Caco-2 (cell line): ENCODE data around the gene IFT74. TPM values are rescaled to one million over a fixed set of nuclear protein-coding genes. Genes with fewer than 3 reads are reported as not detected.

ENCODE experiments used
- BruUV-seq: library from RNA; stranded (reverse); fragments of 400-500 nt; replicated peaks from 2 replicates; lab custom pipeline; 2021; lab: Mats Ljungman, UMichigan
- CTCF ChIA-PET: fragments of 300-600 bp; sonication (Branson Sonifier 250); formaldehyde crosslinking; loops from one replicate; lab custom pipeline; 2022; ENCODE audit warnings: antibody characterized with exemption; lab: Charles Lee
- POLR2A ChIA-PET: fragments of 300-600 bp; sonication (Branson Sonifier 250); formaldehyde crosslinking; loops from one replicate; lab custom pipeline; 2022; ENCODE audit warnings: antibody characterized with exemption; lab: Charles Lee
- DNase-seq, 2 experiments: peaks; one replicate each; pipeline versions ENCODE4 v3.0.0 to v3.0.0-alpha.2; 2020 to 2022
- H3K27me3 ChIP-seq: replicated peaks from 2 replicates; pipeline ENCODE4 v1.6.0; 2011; ENCODE audit warnings: low read length; ENCODE audit not compliant: control insufficient read depth, insufficient read depth
- H3K36me3 ChIP-seq: 2 replicates; pipeline ENCODE4 v1.5.1; 2011; ENCODE audit warnings: low read length; ENCODE audit not compliant: control insufficient read depth, insufficient read depth
- H3K4me1 ChIP-seq: fragments of 250-450 bp; sonication (Bioruptor Pico); 2 replicates; pipeline ENCODE4 v1.5.1; 2020; ENCODE audit warnings: mild to moderate bottlenecking
- H3K4me3 ChIP-seq: 2 replicates; pipeline ENCODE4 v1.5.1; 2011; ENCODE audit warnings: low read depth, mild to moderate bottlenecking, control low read depth, low read length
- H3K9me3 ChIP-seq: fragments of 250-450 bp; sonication (Bioruptor Pico); 2 replicates; pipeline ENCODE4 v1.5.1; 2020; ENCODE audit warnings: mild to moderate bottlenecking, moderate library complexity
- H3K27ac Mint-ChIP-seq: one replicate; pipeline ENCODE4 v1.8.0; 2022; ENCODE audit warnings: mixed read lengths; ENCODE audit not compliant: unreplicated experiment
- H3K27me3 Mint-ChIP-seq: one replicate; pipeline ENCODE4 v1.8.0; 2022; ENCODE audit warnings: mixed read lengths; ENCODE audit not compliant: insufficient read depth, unreplicated experiment
- H3K36me3 Mint-ChIP-seq: one replicate; pipeline ENCODE4 v1.8.0; 2022; ENCODE audit warnings: mild to moderate bottlenecking, mixed read lengths; ENCODE audit not compliant: insufficient read depth, unreplicated experiment
- H3K4me1 Mint-ChIP-seq: one replicate; pipeline ENCODE4 v1.8.0; 2022; ENCODE audit warnings: low read depth, mixed read lengths; ENCODE audit not compliant: unreplicated experiment
- H3K4me3 Mint-ChIP-seq: one replicate; pipeline ENCODE4 v1.8.0; 2022; ENCODE audit warnings: mild to moderate bottlenecking, moderate library complexity, mixed read lengths; ENCODE audit not compliant: unreplicated experiment
- H3K9me3 Mint-ChIP-seq: one replicate; pipeline ENCODE4 v1.8.0; 2022; ENCODE audit warnings: mixed read lengths; ENCODE audit not compliant: unreplicated experiment
- CTCF ChIP-seq, 2 experiments: fragments of 200-600 bp in 1 of 2; IDR thresholded peaks; 1 replicate in 1 of 2; 2 replicates in 1 of 2; pipeline versions ENCODE4 v1.5.1 to v1.8.0; 2011 to 2022; ENCODE audit warnings: antibody characterized with exemption in 1 of 2, control low read depth in 1 of 2, inconsistent platforms in 1 of 2, low read depth in 1 of 2, low read length in 1 of 2, mild to moderate bottlenecking in 1 of 2, moderate library complexity in 1 of 2; ENCODE audit not compliant: insufficient read depth in 1 of 2, severe bottlenecking in 1 of 2, unreplicated experiment in 1 of 2
- intact Hi-C: fragments of 100-400 bp; cut with micrococcal nuclease; formaldehyde crosslinking; loops from one replicate; pipeline ENCODE4 v1.10.0; 2022; ENCODE audit not compliant: unreplicated experiment
- total RNA-seq: library from RNA; stranded (reverse); gene quantifications from 2 replicates; pipeline ENCODE4 v1.2.3, GENCODE V29; 2022

IFT74 gene
- total RNA-seq, 1 experiment from 2014 or later, result 3.7 TPM

GRCh38 chr9:26974927-26975326 is 18.7 kb downstream of the IFT74 start:
- TF ChIP-seq CTCF (IDR thresholded peaks at IDR 0.05; ENCODE audit: insufficient read depth in 1 of 2, low read depth in 1 of 2, low read length in 1 of 2, severe bottlenecking in 1 of 2, unreplicated experiment in 1 of 2), result no peak
- Mint-ChIP-seq H3K9me3 (no peaks in the 10 kb centered on the region), H3K36me3 (no peaks in the 10 kb centered on the region), H3K27me3 (no peaks in the 10 kb centered on the region), H3K4me3 (no peak overlapping the region), H3K4me1 (no peaks in the 10 kb centered on the region), H3K27ac (no peak overlapping the region)
- intact Hi-C loops, result loop anchor here (1.0 to 10.0 kb wide), 2 partner anchors 110 to 231 kb away; no protein-coding TSS in a partner anchor
- no peak for DNase-seq
- POLR2A ChIA-PET, result no interaction called here
- Histone ChIP-seq H3K9me3 (no peaks in the 10 kb centered on the region), H3K27me3 (no peaks in the 10 kb centered on the region), H3K4me1 (no peaks in the 10 kb centered on the region), H3K4me3 (no peak overlapping the region), H3K36me3 (no peaks in the 10 kb centered on the region)
- CTCF ChIA-PET, result no interaction called here
- BruUV-seq, result no TSS peak

DNA sequence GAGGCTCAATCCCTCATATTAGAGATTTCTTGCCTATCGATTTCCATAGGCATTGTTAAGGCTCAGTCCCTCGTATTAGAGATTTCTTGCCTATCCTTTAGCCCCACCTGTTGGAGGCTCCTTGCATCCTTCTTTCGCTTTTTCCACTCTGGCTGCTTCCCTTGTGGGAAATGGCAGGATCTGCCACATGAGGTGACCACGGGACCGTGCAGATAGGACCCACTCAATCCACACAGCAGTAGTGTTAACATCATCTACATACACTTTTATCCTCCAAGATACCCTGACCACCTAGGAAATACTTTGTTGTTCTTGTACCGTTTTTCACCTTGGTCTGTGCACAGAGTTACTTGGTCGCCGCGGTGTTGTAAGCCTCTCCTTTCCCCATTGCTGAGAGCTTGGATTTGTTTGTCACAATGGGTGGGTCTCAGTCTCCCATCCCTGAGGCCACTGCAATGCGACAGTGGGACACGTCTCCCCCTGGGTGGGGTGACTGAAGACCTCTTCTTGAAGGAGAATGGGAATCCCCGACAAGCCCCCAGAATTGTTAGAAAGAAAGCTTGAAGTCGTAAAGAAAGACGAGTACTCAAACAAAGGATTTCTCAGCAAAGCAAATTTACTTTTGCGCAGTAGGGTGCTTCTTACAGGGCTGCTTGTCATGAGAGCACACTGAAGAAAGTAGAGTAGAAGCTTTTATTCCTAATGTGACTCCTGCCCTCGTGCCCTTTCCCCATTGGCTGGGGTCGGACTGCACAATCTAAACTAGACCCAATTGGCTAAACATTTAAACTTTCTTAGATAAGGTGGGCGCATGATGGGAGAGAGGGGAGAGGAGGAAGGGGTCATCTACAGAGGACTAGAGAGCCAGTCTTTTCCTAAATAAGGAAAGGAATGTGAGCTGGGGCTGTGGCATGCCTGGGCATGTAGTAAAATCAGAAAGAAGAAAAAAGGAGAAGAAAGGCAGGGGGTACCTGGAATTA is 19.8 kb downstream of the IFT74 start:
- CTCF ChIA-PET, result interaction anchor here (0.7 kb wide), 1 partner anchor 52 kb away, joined by 3 read pairs; no protein-coding TSS in a partner anchor
- POLR2A ChIA-PET, result interaction anchor here (0.7 kb wide), 1 partner anchor 21 kb away, joined by 3 read pairs; no protein-coding TSS in a partner anchor
- no peaks in the 10 kb centered on the region for H3K9me3 Mint-ChIP-seq
- peak; percentile 31 to 47 for DNase-seq
- no peaks in the 10 kb centered on the region for H3K27me3 Mint-ChIP-seq
- H3K36me3 Mint-ChIP-seq, result no peaks in the 10 kb centered on the region
- no peaks in the 10 kb centered on the region for H3K9me3 ChIP-seq
- TF ChIP-seq CTCF (IDR thresholded peaks at IDR 0.05; ENCODE audit: insufficient read depth in 1 of 2, low read depth in 1 of 2, low read length in 1 of 2, severe bottlenecking in 1 of 2, unreplicated experiment in 1 of 2), result peak in 1 of 2 experiments; percentile 39
- H3K4me1 Mint-ChIP-seq, result no peaks in the 10 kb centered on the region
- H3K27ac Mint-ChIP-seq, result peak overlapping the region; percentile 85
- TSS peak; percentile 94 for BruUV-seq
- intact Hi-C loops, result loop anchor here (1.0 to 10.0 kb wide), 2 partner anchors 111 to 232 kb away; no protein-coding TSS in a partner anchor
- H3K36me3 ChIP-seq, result no peaks in the 10 kb centered on the region
- H3K4me3 Mint-ChIP-seq, result peak overlapping the region; percentile 62
- no peaks in the 10 kb centered on the region for H3K27me3 ChIP-seq
- H3K4me3 ChIP-seq, result peak overlapping the region; percentile 24
- no peaks in the 10 kb centered on the region for H3K4me1 ChIP-seq

- POLR2A ChIA-PET, result no interaction called here
- H3K36me3 Mint-ChIP-seq, result no peaks in the 10 kb centered on the region
- no peaks in the 10 kb centered on the region for H3K27me3 Mint-ChIP-seq
These were observed 27.1 kb downstream of the IFT74 start for GRCh38 chr9:26983340-26983739.

More at GRCh38 chr9:26983340-26983739, 27.1 kb downstream of the IFT74 start:
- CTCF ChIA-PET, result no interaction called here
- no peak for TF ChIP-seq CTCF (IDR thresholded peaks at IDR 0.05; ENCODE audit: insufficient read depth in 1 of 2, low read depth in 1 of 2, low read length in 1 of 2, severe bottlenecking in 1 of 2, unreplicated experiment in 1 of 2)
- DNase-seq, result no peak
- intact Hi-C loops, result no loop called here
- Mint-ChIP-seq H3K27ac (no peak overlapping the region), H3K4me1 (no peaks in the 10 kb centered on the region), H3K4me3 (no peak overlapping the region), H3K9me3 (no peaks in the 10 kb centered on the region)
- Histone ChIP-seq H3K36me3 (no peaks in the 10 kb centered on the region), H3K4me3 (no peak overlapping the region), H3K4me1 (no peaks in the 10 kb centered on the region), H3K9me3 (no peaks in the 10 kb centered on the region), H3K27me3 (no peaks in the 10 kb centered on the region)
- no TSS peak for BruUV-seq
